GM12801 (cell line): ENCODE results near the gene HSPG2.

ENCODE experiments used
- CTCF ChIP-seq: IDR thresholded peaks from one replicate; pipeline ENCODE4 v1.5.1; 2011; ENCODE audit warnings: control low read depth; ENCODE audit not compliant: insufficient read length; ENCODE audit errors: extremely low read depth

Gene HSPG2

GRCh38 chr1:21868941-21869454, 68.1 kb downstream of the HSPG2 start:
- TF ChIP-seq CTCF: no peak

DNA sequence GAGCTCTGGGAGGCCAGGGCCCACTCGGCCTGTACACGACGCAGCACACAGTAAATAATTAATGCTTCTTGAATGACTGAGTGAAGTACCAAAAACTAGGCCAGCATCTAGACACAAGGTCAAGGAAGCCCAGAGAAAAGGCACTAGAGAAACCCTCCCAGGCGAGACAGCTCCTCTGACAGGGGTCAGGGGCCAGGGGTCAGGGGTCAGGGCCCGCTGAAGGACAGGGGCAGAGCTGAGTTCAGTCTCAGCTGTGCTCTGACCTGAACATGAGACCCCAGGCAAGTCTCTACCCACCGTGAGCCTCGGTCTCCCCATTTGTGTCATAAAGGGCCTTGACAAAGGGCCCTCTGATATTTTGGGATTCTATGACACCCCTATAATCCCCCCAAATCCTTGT, 68.6 kb downstream of the HSPG2 start:
- TF ChIP-seq CTCF: no peak

DNA sequence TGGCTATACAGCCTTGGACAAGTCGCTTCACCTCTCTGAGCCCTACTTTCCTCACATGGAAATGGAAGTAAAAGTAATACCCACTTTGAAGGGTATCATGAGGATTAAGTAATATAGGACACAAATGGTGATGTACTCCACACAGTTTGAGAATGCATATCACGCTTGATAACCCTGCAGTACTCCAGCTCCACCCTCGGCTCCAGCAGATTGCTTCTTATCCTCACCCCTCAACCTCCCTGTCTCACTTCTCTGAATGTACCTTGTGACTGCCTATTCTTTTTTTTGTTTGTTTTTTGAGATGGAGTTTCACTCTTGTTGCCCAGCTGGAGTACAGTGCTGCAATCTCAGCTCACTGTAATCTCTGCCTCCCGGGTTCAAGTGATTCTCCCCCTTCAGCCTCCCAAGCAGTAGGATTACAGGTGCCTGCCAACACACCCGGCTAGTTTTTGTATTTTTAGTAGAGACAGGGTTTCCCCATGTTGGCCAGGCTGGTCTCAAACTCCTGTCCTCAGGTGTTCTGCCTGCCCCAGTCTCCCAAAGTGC, 69.6 kb downstream of the HSPG2 start:
- TF ChIP-seq CTCF: no peak

DNA sequence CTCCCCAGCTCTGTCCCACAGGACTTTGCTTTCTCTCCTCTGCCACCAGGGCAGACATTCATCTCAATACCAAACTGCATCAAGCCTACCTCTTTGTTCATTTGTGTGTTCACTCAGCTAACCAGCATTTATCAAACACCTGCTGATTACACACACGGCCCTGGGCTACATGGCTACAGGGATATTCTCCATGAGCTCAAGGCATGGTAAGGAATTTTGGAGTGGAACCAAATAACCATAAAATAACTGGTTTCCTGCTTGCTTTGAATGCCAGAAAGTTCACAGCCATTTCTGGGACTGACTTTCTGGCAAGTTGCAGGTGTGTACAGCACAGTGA, 70.4 kb downstream of the HSPG2 start:
- TF ChIP-seq CTCF: no peak

DNA sequence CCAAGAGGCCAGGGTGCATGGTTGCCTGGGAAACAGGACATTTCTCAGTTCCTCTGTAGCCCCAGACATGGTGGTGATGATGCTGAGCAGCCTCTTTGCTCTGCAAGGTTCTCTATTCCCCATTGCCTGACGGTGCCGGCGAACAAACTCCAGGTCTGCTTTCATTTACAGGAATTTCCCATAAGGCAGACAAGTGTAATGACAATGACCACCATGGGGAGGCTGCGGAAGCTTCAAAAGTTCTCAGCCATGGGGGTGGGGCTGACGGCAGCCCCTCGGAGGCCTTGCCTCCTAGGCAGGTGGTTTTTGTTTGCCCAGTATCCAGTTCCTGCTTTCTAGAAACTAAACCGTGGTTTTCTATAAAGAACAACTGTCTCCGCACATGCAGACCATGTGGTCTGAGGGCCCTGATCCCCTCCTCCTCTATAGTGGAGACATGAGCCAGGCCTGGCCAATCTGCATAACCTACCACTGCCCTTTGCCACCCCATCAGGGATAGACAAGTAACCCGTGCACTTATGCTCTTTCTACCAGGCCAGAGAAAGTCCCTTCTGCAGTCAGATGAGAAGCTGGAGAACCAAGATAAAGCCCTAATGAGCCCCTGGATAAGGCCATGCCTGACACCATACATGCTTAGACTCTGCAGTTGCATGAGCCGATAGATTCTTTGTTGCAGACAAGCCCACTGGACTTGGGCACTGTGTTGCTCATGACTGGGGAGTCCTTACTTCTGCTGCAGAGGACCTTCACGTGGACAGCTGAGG, 71.0 kb downstream of the HSPG2 start:
- TF ChIP-seq CTCF: no peak

DNA sequence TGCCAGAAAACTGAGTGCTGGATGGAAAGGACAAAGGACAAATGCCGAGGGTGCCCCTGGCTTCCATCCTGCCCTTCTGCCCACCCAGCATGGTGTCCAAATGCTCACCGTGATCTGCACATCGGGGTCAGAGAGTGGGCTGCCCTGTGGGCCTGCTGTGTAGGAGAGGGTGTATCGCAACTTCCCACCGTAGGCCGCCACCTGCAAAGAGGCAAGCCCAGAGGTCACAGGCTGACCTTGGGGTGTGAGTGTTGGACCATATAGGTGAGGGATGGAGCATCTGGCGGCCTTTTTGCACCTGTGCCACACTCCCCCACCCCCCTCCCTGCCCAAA, 71.5 kb downstream of the HSPG2 start:
- no peak for TF ChIP-seq CTCF

DNA sequence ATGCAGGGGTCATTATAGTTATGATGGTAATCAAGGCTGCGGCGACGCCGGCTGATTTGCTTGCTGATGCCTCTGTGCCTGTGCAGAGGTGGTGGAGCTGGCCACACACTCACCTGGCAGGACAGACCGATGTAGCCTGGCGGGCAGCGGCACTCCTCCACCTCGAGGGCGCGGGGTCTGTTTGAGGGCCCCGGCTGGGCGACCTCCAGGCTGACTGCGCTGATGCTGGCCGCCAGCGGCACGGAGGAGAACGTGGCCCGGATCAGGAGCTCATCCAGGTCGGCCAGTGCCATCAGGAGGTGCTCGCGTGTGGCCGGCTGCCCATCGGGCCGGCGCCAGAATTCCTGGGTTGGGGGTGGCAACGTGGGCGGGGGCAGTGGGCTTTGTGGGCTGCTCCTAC, 72.4 kb downstream of the HSPG2 start:
- TF ChIP-seq CTCF: no peak
